K562 (cell line): ENCODE measurements around the gene RYK.

Experiments used
- BHLHE40 ChIP-seq: IDR thresholded peaks from 2 replicates; pipeline ENCODE4 v1.6.1; 2011; ENCODE audit warnings: low read length, improper control_type of control experiment
- MCM3 ChIP-seq: fragments of 450-650 bp; IDR thresholded peaks from 2 replicates; pipeline ENCODE4 v1.6.1; 2016
- OTX1 ChIP-seq: fragments of 450-650 bp; formaldehyde crosslinking; IDR thresholded peaks from 2 replicates; pipeline ENCODE4 v1.4.0; 2022; ENCODE audit warnings: mild to moderate bottlenecking
- TAL1 ChIP-seq: fragments of 450-650 bp; IDR thresholded peaks from 2 replicates; pipeline ENCODE4 v1.6.1; 2016; ENCODE audit warnings: mild to moderate bottlenecking

- no peak for TF ChIP-seq BHLHE40
- no peak for TF ChIP-seq TAL1
- no peak for TF ChIP-seq MCM3
- no peak for TF ChIP-seq OTX1 (CRISPR knock-in tag)
Observed at GRCh38 chr3:134198414-134198813, 52.2 kb downstream of the RYK start.
